HCT116 (cell line): ENCODE measurements around the gene FGD3. TPM values are rescaled to one million over a fixed set of nuclear protein-coding genes. Genes with fewer than 3 reads are reported as not detected.

Experiments
- ATAC-seq: fragments of 200-7000 bp; cut with Tn5 transposase; 2 replicates; pipeline ENCODE4 v1.9.1; 2020; ENCODE audit warnings: mild to moderate bottlenecking, moderate library complexity
- BruUV-seq: library from RNA; stranded (reverse); fragments of 400-500 nt; replicated peaks from 2 replicates; lab custom pipeline; 2021; lab: Mats Ljungman, UMichigan
- CTCF ChIA-PET: fragments of 300-600 bp; sonication (Branson Sonifier 250); formaldehyde crosslinking; loops from one replicate; lab custom pipeline; 2021; ENCODE audit warnings: antibody characterized with exemption; lab: Charles Lee
- POLR2A ChIA-PET: fragments of 300-600, 350-600 bp; sonication (Branson Sonifier 250); formaldehyde crosslinking; loops from one replicate; lab custom pipeline; 2021; ENCODE audit warnings: antibody characterized with exemption; lab: Charles Lee
- RAD21 ChIA-PET, 2 experiments: fragments of 300-600 bp; sonication (Branson Sonifier 250); formaldehyde crosslinking; loops; one replicate each; lab custom pipeline; 2023; ENCODE audit warnings: low total read pairs in 2 of 2; ENCODE audit not compliant: uncharacterized antibody in 2 of 2, unreplicated experiment in 2 of 2, low non-redundant PET in 1 of 2; lab: Charles Lee
- DNase-seq: peaks from one replicate; pipeline ENCODE4 v3.0.0-alpha.2; 2010; ENCODE audit warnings: low read depth, low spot score
- H2AFZ ChIP-seq: fragments of 200-600 bp; shearing (Covaris generic), sonication (generic); 2 replicates; pipeline ENCODE4 v1.6.1; 2017; ENCODE audit warnings: low read depth, mixed run types, mixed read lengths, antibody characterized with exemption, low read length; ENCODE audit not compliant: poor library complexity, severe bottlenecking
- H3K27ac ChIP-seq: 2 replicates; pipeline ENCODE4 v1.5.1; 2012; ENCODE audit warnings: low read depth, low read length
- H3K27me3 ChIP-seq: fragments of 200-600 bp; sonication (generic); 2 replicates; pipeline ENCODE4 v1.6.1; 2016; ENCODE audit warnings: mixed run types, low read length, mixed read lengths; ENCODE audit not compliant: insufficient read depth
- H3K36me3 ChIP-seq, 2 experiments: fragments of 200-500 bp in 1 of 2; fragments of 200-600 bp in 1 of 2; sonication (Bioruptor generic) in 1 of 2; sonication (generic) in 1 of 2; 2 replicates each; pipeline versions ENCODE4 v1.5.1 to v1.6.1; 2014 to 2016; ENCODE audit warnings: low read length in 2 of 2, inconsistent platforms in 1 of 2, mixed read lengths in 1 of 2, mixed run types in 1 of 2; ENCODE audit not compliant: insufficient read depth in 2 of 2, control insufficient read depth in 1 of 2
- H3K4me1 ChIP-seq, 2 experiments: fragments of 200-600 bp in 1 of 2; sonication (generic) in 1 of 2; 2 replicates each; pipeline versions ENCODE4 v1.5.1 to v1.6.1; 2012 to 2017; ENCODE audit warnings: low read length in 2 of 2, inconsistent platforms in 1 of 2, mild to moderate bottlenecking in 1 of 2, mixed read lengths in 1 of 2, mixed run types in 1 of 2, moderate library complexity in 1 of 2; ENCODE audit not compliant: insufficient read depth in 2 of 2, control insufficient read depth in 1 of 2
- H3K4me2 ChIP-seq: fragments of 200-600 bp; sonication (generic); 2 replicates; pipeline ENCODE4 v1.6.1; 2017; ENCODE audit warnings: mixed run types, low read length, mixed read lengths
- H3K4me3 ChIP-seq, 2 experiments: fragments of 200-600 bp in 1 of 2; sonication (generic) in 1 of 2; replicated peaks in 1 of 2; 2 replicates each; pipeline ENCODE4 v1.5.1; 2011 to 2016; ENCODE audit warnings: low read length in 2 of 2, control low read depth in 1 of 2, low read depth in 1 of 2, mild to moderate bottlenecking in 1 of 2, mixed read lengths in 1 of 2, mixed run types in 1 of 2
- H3K79me2 ChIP-seq: fragments of 200-600 bp; sonication (generic); 2 replicates; pipeline ENCODE4 v1.6.1; 2017; ENCODE audit warnings: mild to moderate bottlenecking, mixed run types, low read length, moderate library complexity, mixed read lengths; ENCODE audit not compliant: insufficient read depth
- H3K9ac ChIP-seq: fragments of 200-600 bp; sonication (generic); 2 replicates; pipeline ENCODE4 v1.6.1; 2016; ENCODE audit warnings: low read length, mixed read lengths
- H3K9me2 ChIP-seq: fragments of 200-600 bp; sonication (generic), shearing (Covaris generic); 2 replicates; pipeline ENCODE4 v1.6.1; 2017; ENCODE audit warnings: mixed run types, mild to moderate bottlenecking, moderate library complexity; ENCODE audit not compliant: insufficient read depth
- H3K9me3 ChIP-seq, 2 experiments: fragments of 200-500 bp in 1 of 2; fragments of 200-600 bp in 1 of 2; sonication (Bioruptor generic) in 1 of 2; sonication (generic) in 1 of 2; 2 replicates each; pipeline ENCODE4 v1.6.1; 2014 to 2017; ENCODE audit warnings: low read length in 2 of 2, mixed read lengths in 2 of 2, inconsistent platforms in 1 of 2, low read depth in 1 of 2, mild to moderate bottlenecking in 1 of 2, mixed run types in 1 of 2, moderate library complexity in 1 of 2; ENCODE audit not compliant: control insufficient read depth in 1 of 2, insufficient read depth in 1 of 2
- H4K20me1 ChIP-seq: fragments of 200-600 bp; sonication (generic), shearing (Covaris generic); 2 replicates; pipeline ENCODE4 v1.6.1; 2017; ENCODE audit warnings: mixed run types, mild to moderate bottlenecking, moderate library complexity; ENCODE audit not compliant: insufficient read depth
- CTCF ChIP-seq, 3 experiments: fragments of 200-600 bp in 1 of 3; sonication (generic) in 1 of 3; IDR thresholded peaks in 2 of 3; conservative IDR thresholded peaks in 1 of 3; 2 replicates each; pipeline ENCODE4 v1.5.1; 2012 to 2017; ENCODE audit warnings: low read depth in 2 of 3, low read length in 2 of 3, antibody characterized with exemption in 1 of 3, borderline replicate concordance in 1 of 3, control low read depth in 1 of 3, mild to moderate bottlenecking in 1 of 3, mixed read lengths in 1 of 3, mixed run types in 1 of 3, moderate library complexity in 1 of 3; ENCODE audit not compliant: insufficient read depth in 1 of 3
- ELF1 ChIP-seq: IDR thresholded peaks from 2 replicates; pipeline ENCODE4 v1.6.1; 2012; ENCODE audit warnings: low read depth, borderline replicate concordance
- EZH2 ChIP-seq: fragments of 200-600 bp; sonication (generic); IDR thresholded peaks from 2 replicates; pipeline ENCODE4 v1.6.1; 2017; ENCODE audit warnings: antibody characterized with exemption, mixed run types
- FOSL1 ChIP-seq: IDR thresholded peaks from 2 replicates; pipeline ENCODE4 v1.6.1; 2012; ENCODE audit warnings: low read depth
- JUND ChIP-seq: IDR thresholded peaks from 2 replicates; pipeline ENCODE4 v1.6.1; 2012
- POLR2AphosphoS5 ChIP-seq: IDR thresholded peaks from 2 replicates; pipeline ENCODE4 v1.6.1; 2011; ENCODE audit warnings: mild to moderate bottlenecking, low read depth, low read length, moderate library complexity
- RAD21 ChIP-seq: IDR thresholded peaks from 2 replicates; pipeline ENCODE4 v1.6.1; 2012; ENCODE audit warnings: low read depth, mild to moderate bottlenecking
- SRF ChIP-seq: IDR thresholded peaks from 2 replicates; pipeline ENCODE4 v1.6.1; 2012; ENCODE audit warnings: low read depth
- TCF7L2 ChIP-seq: IDR thresholded peaks from 2 replicates; pipeline ENCODE4 v1.7.0; 2011; ENCODE audit warnings: borderline replicate concordance, inconsistent platforms; ENCODE audit not compliant: insufficient read depth, insufficient read length; ENCODE audit errors: extremely low read depth
- YY1 ChIP-seq: IDR thresholded peaks from 2 replicates; pipeline ENCODE4 v1.6.1; 2011; ENCODE audit warnings: low read length, low read depth, moderate library complexity, mild to moderate bottlenecking; ENCODE audit not compliant: insufficient replicate concordance; ENCODE audit errors: extremely low read depth
- ZFX ChIP-seq: fragments of 450-650 bp; IDR thresholded peaks from 2 replicates; pipeline ENCODE4 v1.6.1; 2017
- ZNF274 ChIP-seq: fragments of 200-500 bp; sonication (Bioruptor generic); IDR thresholded peaks from 2 replicates; pipeline ENCODE4 v1.6.1; 2014; ENCODE audit warnings: mild to moderate bottlenecking, low read depth, low read length, inconsistent platforms
- intact Hi-C: fragments of 100-400 bp; cut with micrococcal nuclease; formaldehyde crosslinking; loops from 2 replicates; pipeline ENCODE4 v1.10.0; 2022
- total RNA-seq: library from RNA; stranded (reverse); gene quantifications from one replicate; pipeline ENCODE4 v1.2.1, GENCODE V29; 2021; ENCODE audit not compliant: unreplicated experiment
- TF ChIP-seq, protein P1 (sequence below): IDR thresholded peaks from 2 replicates; pipeline ENCODE4 v1.6.1; 2011; ENCODE audit warnings: mild to moderate bottlenecking, low read length, moderate library complexity; ENCODE audit not compliant: insufficient replicate concordance; ENCODE audit errors: extremely low read depth
- TF ChIP-seq, protein P2 (sequence below): IDR thresholded peaks from 2 replicates; pipeline ENCODE4 v1.6.1; 2012

FGD3 gene
- total RNA-seq, 1 experiment from 2014 or later, result 3.3 TPM

DNA sequence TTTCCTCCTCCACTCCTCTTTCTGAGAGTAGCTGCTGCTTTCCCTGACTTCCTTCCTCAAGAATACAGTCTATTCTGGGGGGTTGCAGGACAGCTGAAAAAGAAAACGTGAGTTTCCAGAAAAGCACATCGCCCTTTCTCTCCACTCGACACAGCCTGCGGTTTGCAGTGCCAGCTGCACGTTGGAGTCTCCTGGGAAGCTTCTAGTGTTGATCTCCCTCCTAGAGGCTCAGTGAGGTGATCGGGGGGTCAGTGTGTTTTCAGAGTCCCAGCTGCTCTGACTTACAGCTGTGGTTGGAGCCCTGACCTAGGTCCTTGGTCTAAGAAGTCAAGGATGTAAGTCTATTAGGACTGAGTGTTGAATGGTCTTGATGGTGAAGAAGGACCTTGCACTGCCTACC lies 86.2 kb downstream of the FGD3 start:
- ChIA-PET CTCF (no interaction called here), RAD21 (no interaction called here), POLR2A (no interaction called here)
- H3K4me1 ChIP-seq, result no peaks in the 10 kb centered on the region
- no peaks in the 10 kb centered on the region for H3K36me3 ChIP-seq
- intact Hi-C loops, result no loop called here
- H3K4me2 ChIP-seq, result no peak overlapping the region
- H3K9me3 ChIP-seq, result no peaks in the 10 kb centered on the region
- no peak for TF ChIP-seq POLR2AphosphoS5
- no peak for TF ChIP-seq ZNF274
- no peak for TF ChIP-seq SRF
- no peak for TF ChIP-seq ELF1
- TF ChIP-seq, protein P1, sequence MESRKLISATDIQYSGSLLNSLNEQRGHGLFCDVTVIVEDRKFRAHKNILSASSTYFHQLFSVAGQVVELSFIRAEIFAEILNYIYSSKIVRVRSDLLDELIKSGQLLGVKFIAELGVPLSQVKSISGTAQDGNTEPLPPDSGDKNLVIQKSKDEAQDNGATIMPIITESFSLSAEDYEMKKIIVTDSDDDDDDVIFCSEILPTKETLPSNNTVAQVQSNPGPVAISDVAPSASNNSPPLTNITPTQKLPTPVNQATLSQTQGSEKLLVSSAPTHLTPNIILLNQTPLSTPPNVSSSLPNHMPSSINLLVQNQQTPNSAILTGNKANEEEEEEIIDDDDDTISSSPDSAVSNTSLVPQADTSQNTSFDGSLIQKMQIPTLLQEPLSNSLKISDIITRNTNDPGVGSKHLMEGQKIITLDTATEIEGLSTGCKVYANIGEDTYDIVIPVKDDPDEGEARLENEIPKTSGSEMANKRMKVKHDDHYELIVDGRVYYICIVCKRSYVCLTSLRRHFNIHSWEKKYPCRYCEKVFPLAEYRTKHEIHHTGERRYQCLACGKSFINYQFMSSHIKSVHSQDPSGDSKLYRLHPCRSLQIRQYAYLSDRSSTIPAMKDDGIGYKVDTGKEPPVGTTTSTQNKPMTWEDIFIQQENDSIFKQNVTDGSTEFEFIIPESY, result no peak
- no peak for TF ChIP-seq EZH2
- TF ChIP-seq, protein P2, sequence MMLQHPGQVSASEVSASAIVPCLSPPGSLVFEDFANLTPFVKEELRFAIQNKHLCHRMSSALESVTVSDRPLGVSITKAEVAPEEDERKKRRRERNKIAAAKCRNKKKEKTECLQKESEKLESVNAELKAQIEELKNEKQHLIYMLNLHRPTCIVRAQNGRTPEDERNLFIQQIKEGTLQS, result no peak
- no peak for TF ChIP-seq CTCF (IDR thresholded peaks at IDR 0.05 in 2 of 3, conservative IDR thresholded peaks at IDR 0.05 in 1 of 3; ENCODE audit: borderline replicate concordance in 1 of 3, insufficient read depth in 1 of 3, low read depth in 2 of 3, low read length in 2 of 3)
- TF ChIP-seq TCF7L2, result no peak
- no peak for TF ChIP-seq YY1
- no peak for TF ChIP-seq RAD21
- no peak for TF ChIP-seq JUND
- TF ChIP-seq FOSL1, result no peak
- no peak for TF ChIP-seq ZFX
- H3K27me3 ChIP-seq, result no peaks in the 10 kb centered on the region
- no peak overlapping the region for H3K4me3 ChIP-seq
- H3K9ac ChIP-seq, result no peak overlapping the region
- H3K79me2 ChIP-seq, result no peaks in the 10 kb centered on the region
- no peaks in the 10 kb centered on the region for H4K20me1 ChIP-seq
- DNase-seq (no peak), ATAC-seq (no peak)
- BruUV-seq, result no TSS peak
- no peak overlapping the region for H3K27ac ChIP-seq
- H3K9me2 ChIP-seq, result no peaks in the 10 kb centered on the region
- no peak overlapping the region for H2AFZ ChIP-seq
